GM19455 (cell line): Measurements from ENCODE around the gene SIPA1L2.

ENCODE experiments used
- ATAC-seq: cut with Tn5 transposase; IDR thresholded peaks from one replicate; pipeline ENCODE4 v1.9.1; 2021; ENCODE audit not compliant: unreplicated experiment

SIPA1L2 gene

GRCh38 chr1:232650418-232650817 is 20.5 kb upstream of the SIPA1L2 start:
- no peak for ATAC-seq

GRCh38 chr1:232648316-232648715 is 18.4 kb upstream of the SIPA1L2 start:
- no peak for ATAC-seq

- no peak for ATAC-seq
These were observed 14.3 kb upstream of the SIPA1L2 start for GRCh38 chr1:232644209-232644608.

- ATAC-seq: no peak
These were observed 13.3 kb upstream of the SIPA1L2 start for GRCh38 chr1:232643251-232643650.

- no peak for ATAC-seq
These were observed 11.6 kb upstream of the SIPA1L2 start for GRCh38 chr1:232641507-232641906.

GRCh38 chr1:232636799-232637198 is 6.9 kb upstream of the SIPA1L2 start:
- ATAC-seq: no peak

GRCh38 chr1:232635778-232636356 is 5.9 kb upstream of the SIPA1L2 start:
- peak; percentile 81 for ATAC-seq

GRCh38 chr1:232635279-232635678 is 5.3 kb upstream of the SIPA1L2 start:
- ATAC-seq: no peak

GRCh38 chr1:232634096-232634495 is 4.2 kb upstream of the SIPA1L2 start:
- no peak for ATAC-seq

GRCh38 chr1:232630894-232631195 is 912 bp upstream of the SIPA1L2 start:
- no peak for ATAC-seq

- ATAC-seq: peak; percentile 56
These were observed 485 bp downstream of the SIPA1L2 start for GRCh38 chr1:232629250-232630046.

GRCh38 chr1:232628335-232629249 is 1.3 kb downstream of the SIPA1L2 start:
- ATAC-seq: no peak

GRCh38 chr1:232627645-232628334 is 2.1 kb downstream of the SIPA1L2 start:
- no peak for ATAC-seq

GRCh38 chr1:232627171-232627570 is 2.8 kb downstream of the SIPA1L2 start:
- ATAC-seq: no peak

- no peak for ATAC-seq
These were observed 3.5 kb downstream of the SIPA1L2 start for GRCh38 chr1:232626452-232626851.

- no peak for ATAC-seq
These were observed 4.5 kb downstream of the SIPA1L2 start for GRCh38 chr1:232625319-232625868.

GRCh38 chr1:232624546-232625281 is 5.2 kb downstream of the SIPA1L2 start:
- no peak for ATAC-seq

- ATAC-seq: no peak
These were observed 7.0 kb downstream of the SIPA1L2 start for GRCh38 chr1:232622981-232623380.

- ATAC-seq: no peak
These were observed 7.6 kb downstream of the SIPA1L2 start for GRCh38 chr1:232622378-232622777.

- no peak for ATAC-seq
These were observed 8.9 kb downstream of the SIPA1L2 start for GRCh38 chr1:232621050-232621449.
